Lower lobe of right lung (tissue), 2 donors: ENCODE data around the gene MSI2. TPM values are rescaled to one million over a fixed set of nuclear protein-coding genes. Genes with fewer than 3 reads are reported as not detected.

Experiments
- ATAC-seq, 2 donors: fragments of 200-7000 bp; cut with Tn5 transposase; one replicate each; pipeline ENCODE4 v1.9.1; 2020 to 2022; ENCODE audit warnings: mild to moderate bottlenecking in 2 of 2, moderate library complexity in 2 of 2
- DNase-seq: peaks from one replicate; pipeline ENCODE4 v3.0.0-alpha.2; 2020
- H3K27ac ChIP-seq: fragments of 200-600 bp; one replicate; pipeline ENCODE4 v1.8.0; 2022
- H3K27me3 ChIP-seq: fragments of 200-600 bp; one replicate; pipeline ENCODE4 v1.8.0; 2022; ENCODE audit warnings: low read depth
- H3K36me3 ChIP-seq: fragments of 200-600 bp; one replicate; pipeline ENCODE4 v1.8.0; 2022; ENCODE audit warnings: mild to moderate bottlenecking
- H3K4me1 ChIP-seq: fragments of 200-600 bp; one replicate; pipeline ENCODE4 v1.8.0; 2022
- H3K4me3 ChIP-seq: fragments of 200-600 bp; one replicate; pipeline ENCODE4 v1.8.0; 2022; ENCODE audit warnings: mild to moderate bottlenecking
- H3K9me3 ChIP-seq: fragments of 200-600 bp; one replicate; pipeline ENCODE4 v1.8.0; 2022
- CTCF ChIP-seq: fragments of 200-600 bp; IDR thresholded peaks from one replicate; pipeline ENCODE4 v1.8.0; 2022; ENCODE audit warnings: antibody characterized with exemption, mild to moderate bottlenecking
- intact Hi-C: fragments of 100-400 bp; cut with DNase I; formaldehyde crosslinking; loops from one replicate; pipeline ENCODE4 v1.11.0; 2022
- total RNA-seq: library from RNA; stranded (reverse); fragmentation: NEBNext Ultra II Directional; extraction: Animal tissue kit (Norgen Biotek cat#: 25700); gene quantifications from one replicate; pipeline ENCODE4 v1.2.1, GENCODE V29; 2021
- donor health status: DM: no; HTN: yes; CAD: no; lungs with severe emphysema.

The MSI2 gene
- total RNA-seq, 1 donor from 2014 or later: 43.9 TPM

- Histone ChIP-seq H3K9me3 (no peaks in the 10 kb centered on the region), H3K4me1 (peaks cover 4% of the 10 kb centered on the region), H3K4me3 (no peak overlapping the region), H3K36me3 (no peaks in the 10 kb centered on the region), H3K27me3 (no peaks in the 10 kb centered on the region), H3K27ac (no peak overlapping the region)
- no peak for DNase-seq
- no peak for ATAC-seq
- intact Hi-C loops: no loop called here
- TF ChIP-seq CTCF: no peak
These were observed 2.8 kb upstream of the MSI2 start for GRCh38 chr17:57253362-57254065.

DNA sequence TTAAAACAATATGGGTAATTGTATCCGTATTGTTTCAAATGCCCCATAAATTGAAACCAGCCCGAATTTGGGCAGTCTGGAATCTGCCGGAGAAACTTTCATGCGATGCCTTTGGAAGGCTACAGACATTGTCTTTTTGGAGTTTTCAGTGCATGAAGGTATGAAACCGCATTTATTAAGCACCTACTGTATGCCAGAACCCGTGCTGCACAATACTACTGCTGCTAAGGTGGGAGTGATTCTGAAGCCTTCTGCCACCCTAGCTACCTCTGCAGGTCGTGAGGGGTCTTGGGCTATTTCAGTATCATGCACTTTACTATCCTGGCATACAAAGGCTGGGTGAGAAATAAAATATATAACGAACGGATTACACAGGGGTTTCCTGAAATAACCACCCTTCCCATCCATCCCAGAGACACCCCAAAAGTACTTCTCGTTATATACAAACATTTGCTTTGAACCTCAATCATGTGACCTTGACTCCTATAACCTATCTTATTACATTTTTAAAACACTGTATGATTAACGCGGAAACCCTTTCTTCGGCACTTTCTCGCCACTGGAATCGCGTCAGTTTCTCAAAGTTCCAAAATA lies 1.0 kb upstream of the MSI2 start:
- Histone ChIP-seq H3K4me1 (peaks cover 14% of the 10 kb centered on the region), H3K36me3 (no peaks in the 10 kb centered on the region), H3K27ac (peak overlapping the region; percentile 88), H3K9me3 (no peaks in the 10 kb centered on the region), H3K27me3 (no peaks in the 10 kb centered on the region), H3K4me3 (peak overlapping the region; percentile 79)
- no peak for TF ChIP-seq CTCF
- DNase-seq (no peak), ATAC-seq (no peak)
- intact Hi-C loops: no loop called here

DNA sequence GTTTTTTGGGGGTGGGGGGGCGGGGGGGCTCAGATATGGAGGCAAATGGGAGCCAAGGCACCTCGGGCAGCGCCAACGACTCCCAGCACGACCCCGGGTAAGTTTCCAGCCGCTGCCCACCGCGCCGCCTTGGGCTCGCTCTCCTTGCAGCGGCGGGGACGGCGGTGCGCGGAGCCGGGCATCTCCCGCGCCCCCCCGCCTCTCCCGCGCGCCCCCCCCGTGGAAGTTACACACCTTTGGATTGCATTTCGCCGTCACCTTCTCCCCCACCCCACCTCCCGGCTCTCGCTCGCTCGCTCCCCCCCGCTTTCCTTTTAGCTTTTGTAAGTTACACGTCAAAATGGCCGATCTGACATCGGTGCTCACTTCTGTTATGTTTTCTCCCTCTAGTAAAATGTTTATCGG lies 387 bp downstream of the MSI2 start:
- Histone ChIP-seq H3K27me3 (no peaks in the 10 kb centered on the region), H3K36me3 (no peaks in the 10 kb centered on the region), H3K4me1 (peaks cover 14% of the 10 kb centered on the region), H3K4me3 (peak overlapping the region; percentile 79), H3K9me3 (no peaks in the 10 kb centered on the region), H3K27ac (peak overlapping the region; percentile 74)
- intact Hi-C loops: no loop called here
- no peak for TF ChIP-seq CTCF
- peak; percentile 44 to 46 for ATAC-seq
- DNase-seq: peak; percentile 53

DNA sequence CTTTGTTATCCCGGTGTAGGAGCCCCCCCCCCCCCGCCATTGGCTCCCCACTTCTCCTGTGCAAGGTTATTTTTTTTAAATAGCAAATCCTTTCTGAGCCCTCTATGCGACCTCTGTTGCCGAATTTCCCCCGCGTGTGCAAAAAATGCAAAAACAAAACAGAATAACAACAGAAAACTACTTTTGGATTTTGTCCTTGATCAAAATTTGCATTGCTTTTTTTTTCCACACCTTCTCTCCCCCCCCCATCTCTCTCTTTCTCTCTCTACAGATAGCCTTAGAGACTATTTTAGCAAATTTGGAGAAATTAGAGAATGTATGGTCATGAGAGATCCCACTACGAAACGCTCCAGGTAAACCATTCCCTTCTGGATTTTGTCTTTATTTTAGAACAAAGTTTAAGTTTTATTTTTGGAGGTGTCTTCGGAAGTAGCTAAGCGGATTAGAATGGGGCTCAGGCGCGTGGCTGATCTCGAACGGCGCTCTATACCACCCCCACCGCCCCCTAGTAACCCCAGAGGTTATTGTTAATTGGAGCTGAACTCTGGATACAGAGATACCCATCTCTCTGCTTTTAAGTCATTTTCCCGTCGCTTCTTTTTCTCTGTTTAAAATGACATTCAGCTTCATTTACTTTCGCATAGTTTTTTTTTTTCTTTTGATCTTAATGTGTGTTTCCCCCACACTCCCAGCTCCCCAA lies 1.0 kb downstream of the MSI2 start:
- ATAC-seq (no peak), DNase-seq (no peak)
- H3K4me1 ChIP-seq: peaks cover 14% of the 10 kb centered on the region
- peaks cover 4% of the 10 kb centered on the region for H3K36me3 ChIP-seq
- H3K4me3 ChIP-seq: peak overlapping the region; percentile 79
- intact Hi-C loops: no loop called here
- H3K27me3 ChIP-seq: no peaks in the 10 kb centered on the region
- H3K27ac ChIP-seq: peak overlapping the region; percentile 74
- no peak for TF ChIP-seq CTCF
- H3K9me3 ChIP-seq: no peaks in the 10 kb centered on the region

GRCh38 chr17:57257895-57258851 lies 1.9 kb downstream of the MSI2 start:
- H3K27me3 ChIP-seq: no peaks in the 10 kb centered on the region
- no peak for DNase-seq
- no peak for TF ChIP-seq CTCF
- no peak for ATAC-seq
- intact Hi-C loops: no loop called here
- peak overlapping the region; percentile 79 for H3K4me3 ChIP-seq
- H3K9me3 ChIP-seq: no peaks in the 10 kb centered on the region
- no peak overlapping the region for H3K27ac ChIP-seq
- peaks cover 10% of the 10 kb centered on the region for H3K36me3 ChIP-seq
- H3K4me1 ChIP-seq: peaks cover 14% of the 10 kb centered on the region
